HEK293 (cell line): ENCODE results near the gene CACNB2.

Experiments
- EGR2 ChIP-seq: fragments of 450-650 bp; formaldehyde crosslinking; IDR thresholded peaks from 2 replicates; pipeline ENCODE4 v1.5.1; 2016; ENCODE audit warnings: low read depth, missing biosample characterization, missing genetic modification characterization
- TCF7L2 ChIP-seq: IDR thresholded peaks from 2 replicates; pipeline ENCODE4 v1.6.1; 2011; ENCODE audit warnings: low read depth, mild to moderate bottlenecking, inconsistent platforms, low read length, moderate library complexity, borderline replicate concordance

GRCh38 chr10:18409599-18410397, 269.6 kb downstream of the CACNB2 start:
- TF ChIP-seq TCF7L2: no peak
- TF ChIP-seq EGR2 (tag by site-specific recombination): no peak
